Effector memory CD4-positive, alpha-beta T cell (primary cell): ENCODE results near the gene TMEM169.
"Not testable (repeated sequence)": the region's sequence is repeated elsewhere in the genome, so short reads cannot be mapped to it uniquely, and the experiment has no call there.

ENCODE experiments used
- DNase-seq, 3 donors: peaks; one replicate each; pipeline ENCODE4 v3.0.0-alpha.2; 2020
- H3K27ac ChIP-seq: 2 replicates; pipeline ENCODE4 v1.7.0; 2013; ENCODE audit warnings: mild to moderate bottlenecking, low read length, moderate library complexity; ENCODE audit not compliant: insufficient read depth, poor library complexity, severe bottlenecking
- H3K27me3 ChIP-seq: replicated peaks from 2 replicates; pipeline ENCODE4 v1.7.0; 2013; ENCODE audit warnings: mild to moderate bottlenecking, low read length; ENCODE audit not compliant: insufficient read depth, control insufficient read depth, poor library complexity, severe bottlenecking
- H3K36me3 ChIP-seq: 2 replicates; pipeline ENCODE4 v1.7.0; 2013; ENCODE audit warnings: mild to moderate bottlenecking, low read length, moderate library complexity; ENCODE audit not compliant: control insufficient read depth, insufficient read depth
- H3K4me1 ChIP-seq: 2 replicates; pipeline ENCODE4 v1.7.0; 2013; ENCODE audit warnings: low read length, mild to moderate bottlenecking; ENCODE audit not compliant: control insufficient read depth, insufficient read depth, poor library complexity, severe bottlenecking
- H3K4me3 ChIP-seq: 2 replicates; pipeline ENCODE4 v1.7.0; 2013; ENCODE audit warnings: low read length, low read depth, mild to moderate bottlenecking; ENCODE audit not compliant: insufficient read depth, poor library complexity, severe bottlenecking
- H3K9me3 ChIP-seq: 2 replicates; pipeline ENCODE4 v1.7.0; 2013; ENCODE audit warnings: mild to moderate bottlenecking, low read length, moderate library complexity; ENCODE audit not compliant: control insufficient read depth

Gene TMEM169

GRCh38 chr2:216069028-216069427 lies 12.7 kb upstream of the TMEM169 start:
- no peak for DNase-seq
- H3K27me3 ChIP-seq, result no peaks in the 10 kb centered on the region
- peaks cover 8% of the 10 kb centered on the region for H3K36me3 ChIP-seq
- no peaks in the 10 kb centered on the region for H3K4me1 ChIP-seq
- no peaks in the 10 kb centered on the region for H3K9me3 ChIP-seq
- H3K27ac ChIP-seq, result no peak overlapping the region
- no peak overlapping the region for H3K4me3 ChIP-seq

GRCh38 chr2:216070195-216070594 lies 11.5 kb upstream of the TMEM169 start:
- Histone ChIP-seq H3K9me3 (no peaks in the 10 kb centered on the region), H3K27me3 (no peaks in the 10 kb centered on the region), H3K4me3 (no peak overlapping the region), H3K36me3 (peaks cover under 1% of the 10 kb centered on the region), H3K4me1 (no peaks in the 10 kb centered on the region), H3K27ac (no peak overlapping the region)
- no peak for DNase-seq

GRCh38 chr2:216071111-216071851 lies 10.4 kb upstream of the TMEM169 start:
- H3K27me3 ChIP-seq, result no peaks in the 10 kb centered on the region
- no peaks in the 10 kb centered on the region for H3K36me3 ChIP-seq
- H3K4me3 ChIP-seq, result no peak overlapping the region
- no peaks in the 10 kb centered on the region for H3K9me3 ChIP-seq
- no peak for DNase-seq
- H3K4me1 ChIP-seq, result no peaks in the 10 kb centered on the region
- no peak overlapping the region for H3K27ac ChIP-seq

GRCh38 chr2:216072473-216072872 lies 9.2 kb upstream of the TMEM169 start:
- H3K27ac ChIP-seq, result no peak overlapping the region
- H3K4me3 ChIP-seq, result no peak overlapping the region
- H3K4me1 ChIP-seq, result no peaks in the 10 kb centered on the region
- no peak for DNase-seq
- no peaks in the 10 kb centered on the region for H3K27me3 ChIP-seq
- no peaks in the 10 kb centered on the region for H3K9me3 ChIP-seq
- no peaks in the 10 kb centered on the region for H3K36me3 ChIP-seq

DNA sequence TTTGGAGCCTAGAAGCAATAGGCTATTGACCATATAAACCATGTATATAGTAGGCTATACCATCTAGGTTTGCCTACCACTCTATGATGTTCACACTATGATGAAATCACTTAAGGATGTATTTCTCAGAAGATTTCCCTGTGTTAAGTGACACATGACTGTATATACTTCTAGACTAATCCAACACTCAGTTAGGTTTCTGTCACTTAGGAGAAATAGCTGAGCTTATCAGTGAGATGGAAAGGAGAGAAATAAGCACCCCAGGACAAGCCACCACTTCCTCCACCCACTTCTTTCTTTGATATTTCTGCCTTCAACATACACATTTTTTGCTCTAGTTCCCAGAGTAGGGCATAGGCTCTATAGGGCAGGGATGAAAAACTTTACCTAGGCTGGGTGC lies 7.9 kb upstream of the TMEM169 start:
- H3K36me3 ChIP-seq, result no peaks in the 10 kb centered on the region
- H3K27ac ChIP-seq, result no peak overlapping the region
- H3K4me3 ChIP-seq, result no peak overlapping the region

GRCh38 chr2:216074380-216074779 lies 7.3 kb upstream of the TMEM169 start:
- H3K4me3 ChIP-seq, result no peak overlapping the region
- no peak for DNase-seq
- H3K27me3 ChIP-seq, result no peaks in the 10 kb centered on the region
- no peak overlapping the region for H3K27ac ChIP-seq
- no peaks in the 10 kb centered on the region for H3K9me3 ChIP-seq
- no peaks in the 10 kb centered on the region for H3K4me1 ChIP-seq
- no peaks in the 10 kb centered on the region for H3K36me3 ChIP-seq

More for the DNA sequence above, 7.9 kb upstream of the TMEM169 start:
- Histone ChIP-seq H3K9me3 (no peaks in the 10 kb centered on the region), H3K4me1 (no peaks in the 10 kb centered on the region), H3K27me3 (no peaks in the 10 kb centered on the region)
- DNase-seq, result no peak

DNA sequence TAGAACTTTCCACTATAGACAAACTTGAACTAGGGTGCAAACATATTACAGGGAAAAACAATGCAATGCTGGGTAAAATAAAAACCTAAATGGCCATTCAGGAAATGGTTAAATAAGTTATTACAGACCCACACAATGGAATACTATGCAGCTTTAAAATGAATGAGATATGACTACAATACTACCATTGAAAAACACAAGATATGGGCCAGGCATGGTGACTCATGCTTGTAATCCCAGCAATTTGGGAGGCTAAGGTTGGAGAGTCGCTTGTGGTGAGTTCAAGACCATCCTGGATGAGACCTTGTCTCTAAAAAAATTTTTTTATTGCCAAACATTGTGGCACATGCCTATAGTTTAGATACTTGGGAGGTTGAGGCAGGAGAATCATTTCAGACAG lies 6.9 kb upstream of the TMEM169 start:
- Histone ChIP-seq H3K36me3 (no peaks in the 10 kb centered on the region), H3K4me1 (no peaks in the 10 kb centered on the region), H3K4me3 (no peak overlapping the region), H3K27me3 (no peaks in the 10 kb centered on the region), H3K9me3 (no peaks in the 10 kb centered on the region), H3K27ac (no peak overlapping the region)
- no peak for DNase-seq

DNA sequence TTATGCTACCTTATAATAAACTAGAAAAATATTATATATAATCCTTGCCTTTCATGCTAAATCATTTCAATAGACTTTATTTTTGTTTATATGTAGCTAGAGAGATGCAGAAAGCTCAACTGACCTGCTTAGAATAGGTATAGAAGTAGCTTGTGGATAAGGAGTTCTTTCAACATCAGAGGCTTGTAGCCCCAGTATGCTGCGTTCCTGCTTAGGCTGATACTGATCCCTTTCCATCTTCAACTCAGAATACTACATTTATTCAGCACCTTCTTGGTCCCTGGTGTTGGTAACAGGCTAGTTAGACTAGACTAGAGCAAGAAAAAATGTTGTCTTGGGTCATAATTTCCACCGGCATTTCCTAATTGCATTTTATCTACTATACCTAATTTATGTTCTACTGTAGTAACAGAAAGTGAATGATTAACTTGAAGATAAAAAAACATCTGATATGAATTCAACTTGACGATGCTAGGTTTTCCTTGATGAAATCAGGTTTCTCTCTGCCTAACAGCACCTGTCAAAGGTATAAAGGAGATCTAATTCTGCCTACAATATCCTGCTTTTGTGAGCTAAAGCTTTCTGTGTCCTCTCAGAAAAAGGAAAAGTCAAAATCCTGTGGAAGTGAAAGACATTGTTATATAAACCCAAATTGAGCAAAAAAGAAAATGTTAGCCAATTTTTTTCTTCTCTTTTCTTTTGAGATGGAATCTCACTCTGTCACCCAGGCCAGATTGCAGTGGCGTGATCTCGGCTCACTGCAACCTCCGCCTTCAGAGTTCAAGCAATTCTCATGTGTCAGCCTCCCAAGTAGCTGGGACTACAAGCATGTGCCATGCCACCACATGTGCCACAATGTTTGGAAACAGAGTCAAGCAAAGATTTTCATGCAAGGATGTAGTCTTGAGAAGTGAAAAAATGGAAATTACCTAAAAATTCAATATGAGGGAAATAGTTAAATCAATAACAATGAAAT lies 5.9 kb upstream of the TMEM169 start:
- no peak for DNase-seq
- Histone ChIP-seq H3K27ac (no peak overlapping the region), H3K9me3 (no peaks in the 10 kb centered on the region), H3K36me3 (no peaks in the 10 kb centered on the region), H3K4me1 (peaks cover 2% of the 10 kb centered on the region), H3K4me3 (no peak overlapping the region), H3K27me3 (no peaks in the 10 kb centered on the region)

- H3K4me1 ChIP-seq, result peaks cover 17% of the 10 kb centered on the region
- H3K27ac ChIP-seq, result no peak overlapping the region
- H3K4me3 ChIP-seq, result no peak overlapping the region
- H3K36me3 ChIP-seq, result no peaks in the 10 kb centered on the region
- H3K9me3 ChIP-seq, result no peaks in the 10 kb centered on the region
- no peak for DNase-seq
- H3K27me3 ChIP-seq, result no peaks in the 10 kb centered on the region
Measured at GRCh38 chr2:216078776-216079175, 2.9 kb upstream of the TMEM169 start.

GRCh38 chr2:216080048-216080447 lies 1.7 kb upstream of the TMEM169 start:
- H3K4me3 ChIP-seq, DNase-seq, H3K9me3 ChIP-seq, H3K36me3 ChIP-seq, H3K27ac ChIP-seq, H3K27me3 ChIP-seq: not testable (repeated sequence)
- peaks cover 28% of the 10 kb centered on the region for H3K4me1 ChIP-seq
